Keratinocyte (primary cell): ENCODE results near the gene CWC27. TPM values are rescaled to one million over a fixed set of nuclear protein-coding genes. Genes with fewer than 3 reads are reported as not detected.

Experiments used
- DNase-seq: peaks from one replicate; pipeline ENCODE4 v3.0.0-alpha.2; 2011; ENCODE audit warnings: low read depth, missing footprints, low spot score
- FAIRE-seq: peaks from 2 replicates; lab custom pipeline; 2011; peaks lifted over from hg19 to GRCh38; lab: Jason Lieb, UNC
- H2AFZ ChIP-seq: 2 replicates; pipeline ENCODE4 v1.6.0; 2012; ENCODE audit warnings: low read length, control low read depth, inconsistent platforms; ENCODE audit not compliant: control insufficient read depth
- H3K27ac ChIP-seq: 2 replicates; pipeline ENCODE4 v1.5.1; 2011; ENCODE audit warnings: low read length; ENCODE audit not compliant: control insufficient read depth, insufficient read depth
- H3K27me3 ChIP-seq: 3 replicates; pipeline ENCODE4 v1.6.0; 2011; ENCODE audit warnings: low read length; ENCODE audit not compliant: control insufficient read depth, insufficient read depth; ENCODE audit errors: extremely low read depth
- H3K36me3 ChIP-seq, 2 experiments: 2 replicates in 1 of 2; 3 replicates in 1 of 2; pipeline ENCODE4 v1.5.1; 2011; ENCODE audit warnings: low read length in 2 of 2, mild to moderate bottlenecking in 1 of 2; ENCODE audit not compliant: control insufficient read depth in 2 of 2, insufficient read depth in 2 of 2; ENCODE audit errors: extremely low read depth in 1 of 2
- H3K4me1 ChIP-seq: 3 replicates; pipeline ENCODE4 v1.5.1; 2011; ENCODE audit warnings: low read length; ENCODE audit not compliant: control insufficient read depth, insufficient read depth; ENCODE audit errors: extremely low read depth
- H3K4me2 ChIP-seq: 3 replicates; pipeline ENCODE4 v1.6.0; 2011; ENCODE audit warnings: low read depth, low read length; ENCODE audit not compliant: control insufficient read depth, insufficient read depth; ENCODE audit errors: extremely low read depth
- H3K4me3 ChIP-seq, 3 experiments: fragments of 200-600 bp in 1 of 3; sonication (generic) in 1 of 3; 2 replicates in 2 of 3; 3 replicates in 1 of 3; pipeline ENCODE4 v1.5.1; 2011 to 2016; ENCODE audit warnings: low read length in 3 of 3, mild to moderate bottlenecking in 3 of 3, control low read depth in 2 of 3, inconsistent platforms in 1 of 3, low read depth in 1 of 3, mixed read lengths in 1 of 3, mixed run types in 1 of 3, moderate library complexity in 1 of 3; ENCODE audit not compliant: control insufficient read depth in 2 of 3, insufficient read depth in 2 of 3; ENCODE audit errors: extremely low read depth in 1 of 3
- H3K79me2 ChIP-seq: 2 replicates; pipeline ENCODE4 v1.6.0; 2012; ENCODE audit warnings: low read length; ENCODE audit not compliant: control insufficient read depth, insufficient read depth
- H3K9ac ChIP-seq: 3 replicates; pipeline ENCODE4 v1.6.0; 2011; ENCODE audit warnings: low read length; ENCODE audit not compliant: control insufficient read depth, insufficient read depth; ENCODE audit errors: extremely low read depth
- H3K9me1 ChIP-seq: 3 replicates; pipeline ENCODE4 v1.6.0; 2011; ENCODE audit warnings: low read length; ENCODE audit not compliant: control insufficient read depth, insufficient read depth; ENCODE audit errors: extremely low read depth
- H3K9me3 ChIP-seq: 2 replicates; pipeline ENCODE4 v1.5.1; 2012; ENCODE audit warnings: low read depth, low read length; ENCODE audit not compliant: control insufficient read depth
- H4K20me1 ChIP-seq: 3 replicates; pipeline ENCODE4 v1.6.0; 2011; ENCODE audit warnings: low read length; ENCODE audit not compliant: control insufficient read depth, insufficient read depth; ENCODE audit errors: extremely low read depth
- CTCF ChIP-seq, 3 experiments: IDR thresholded peaks in 1 of 3; conservative IDR thresholded peaks in 1 of 3; optimal IDR thresholded peaks in 1 of 3; 2 replicates in 2 of 3; 3 replicates in 1 of 3; pipeline versions ENCODE3 to v1.5.1; 2011; ENCODE audit warnings: low read length in 3 of 3, mild to moderate bottlenecking in 3 of 3, moderate library complexity in 2 of 3, control low read depth in 1 of 3, inconsistent platforms in 1 of 3; ENCODE audit not compliant: insufficient read depth in 2 of 3; ENCODE audit errors: extremely low read depth in 1 of 3
- EZH2 ChIP-seq: IDR thresholded peaks from one replicate; pipeline ENCODE4 v1.6.1; 2012; ENCODE audit warnings: inconsistent platforms, mild to moderate bottlenecking, low read length, moderate library complexity
- dilution Hi-C: fragments of 300-500 bp; cut with MboI; formaldehyde crosslinking; loops from one replicate; pipeline ENCODE4 v1.7.0; 2020; ENCODE audit warnings: low sequenced_read_pairs; ENCODE audit not compliant: extremely low pct_ligation_motif_present
- polyA plus RNA-seq, 5 experiments: library from polyadenylated mRNA; depleted of rRNA in 3 of 5; stranded (reverse) in 3 of 5; stranded (forward) in 1 of 5; unstranded in 1 of 5; fragments of >200 nt; gene quantifications; 1 replicate in 1 of 5; 2 replicates in 3 of 5; 3 replicates in 1 of 5; pipeline versions ENCODE4 v1.2.1 to v1.2.3, GENCODE V29; 2011 to 2012; ENCODE audit warnings: missing spikeins in 2 of 5, low read depth in 1 of 5, low replicate concordance in 1 of 5

The CWC27 gene
- polyA plus RNA-seq, 1 donor (not counting 4 experiments of a cell fraction or from before 2014, with no cell fraction given) = 31.8 TPM

- no peak overlapping the region for H3K27ac ChIP-seq
- no peaks in the 10 kb centered on the region for H3K27me3 ChIP-seq
- no peak overlapping the region for H2AFZ ChIP-seq
- no peak for FAIRE-seq
- peaks cover 8% of the 10 kb centered on the region for H3K4me1 ChIP-seq
- dilution Hi-C loops = no loop called here
- no peak overlapping the region for H3K4me3 ChIP-seq
- H3K36me3 ChIP-seq = peaks cover 0 to 3% of the 10 kb centered on the region in 2 experiments
- no peaks in the 10 kb centered on the region for H3K9me3 ChIP-seq
- H3K9me1 ChIP-seq = no peaks in the 10 kb centered on the region
- no peak overlapping the region for H3K4me2 ChIP-seq
- no peaks in the 10 kb centered on the region for H3K79me2 ChIP-seq
- H3K9ac ChIP-seq = no peak overlapping the region
- DNase-seq = no peak
- H4K20me1 ChIP-seq = peaks cover 5% of the 10 kb centered on the region
- TF ChIP-seq EZH2 = no peak
- no peak for TF ChIP-seq CTCF (optimal IDR thresholded peaks at IDR 0.05 in 1 of 3, IDR thresholded peaks at IDR 0.05 in 1 of 3, conservative IDR thresholded peaks at IDR 0.05 in 1 of 3; ENCODE audit: extremely low read depth in 1 of 3, insufficient read depth in 2 of 3, low read length in 3 of 3)
These were observed 20.7 kb downstream of the CWC27 start for GRCh38 chr5:64789457-64789856.

GRCh38 chr5:64790210-64790609, 21.5 kb downstream of the CWC27 start:
- FAIRE-seq (no peak), DNase-seq (no peak)
- H4K20me1 ChIP-seq = no peaks in the 10 kb centered on the region
- H2AFZ ChIP-seq = no peak overlapping the region
- H3K9me3 ChIP-seq = no peaks in the 10 kb centered on the region
- no peak overlapping the region for H3K9ac ChIP-seq
- peaks cover 8% of the 10 kb centered on the region for H3K4me1 ChIP-seq
- no peak overlapping the region for H3K4me3 ChIP-seq
- dilution Hi-C loops = no loop called here
- TF ChIP-seq EZH2 (no peak), CTCF (optimal IDR thresholded peaks at IDR 0.05 in 1 of 3, IDR thresholded peaks at IDR 0.05 in 1 of 3, conservative IDR thresholded peaks at IDR 0.05 in 1 of 3; ENCODE audit: extremely low read depth in 1 of 3, insufficient read depth in 2 of 3, low read length in 3 of 3) (no peak)
- no peaks in the 10 kb centered on the region for H3K9me1 ChIP-seq
- H3K27me3 ChIP-seq = no peaks in the 10 kb centered on the region
- no peak overlapping the region for H3K4me2 ChIP-seq
- no peak overlapping the region for H3K27ac ChIP-seq
- no peaks in the 10 kb centered on the region for H3K79me2 ChIP-seq
- H3K36me3 ChIP-seq = peaks cover 0 to 3% of the 10 kb centered on the region in 2 experiments
